Progenitor cell of endocrine pancreas (in vitro differentiated cells): Measurements from ENCODE around the gene RASA3. TPM values are rescaled to one million over a fixed set of nuclear protein-coding genes. Genes with fewer than 3 reads are reported as not detected.

Source experiments
- DNase-seq: peaks from one replicate; pipeline ENCODE4 v3.0.0; 2021; ENCODE audit warnings: low spot score; ENCODE audit not compliant: unreplicated experiment
- H3K27ac Mint-ChIP-seq: 2 replicates; pipeline ENCODE4 v1.8.0; 2021; ENCODE audit warnings: mild to moderate bottlenecking, moderate library complexity, mixed read lengths
- H3K27me3 Mint-ChIP-seq: 2 replicates; pipeline ENCODE4 v1.8.0; 2021; ENCODE audit warnings: mixed read lengths
- H3K36me3 Mint-ChIP-seq: 2 replicates; pipeline ENCODE4 v1.8.0; 2022; ENCODE audit warnings: mixed read lengths; ENCODE audit not compliant: insufficient read depth
- H3K4me1 Mint-ChIP-seq: 2 replicates; pipeline ENCODE4 v1.8.0; 2021; ENCODE audit warnings: low read depth, mixed read lengths
- H3K4me3 Mint-ChIP-seq: 2 replicates; pipeline ENCODE4 v1.8.0; 2021; ENCODE audit warnings: low read depth, mild to moderate bottlenecking, moderate library complexity, mixed read lengths
- H3K9me3 Mint-ChIP-seq: 2 replicates; pipeline ENCODE4 v1.8.0; 2021; ENCODE audit warnings: low read depth, mixed read lengths
- total RNA-seq: library from RNA; stranded (reverse); gene quantifications from 2 replicates; pipeline ENCODE4 v1.2.1, GENCODE V29; 2021
- TF ChIP-seq, protein P1 (sequence below): fragments of 200-600 bp; sonication (generic); IDR thresholded peaks from one replicate; pipeline ENCODE4 v1.5.0; 2021; ENCODE audit warnings: antibody characterized with exemption, mild to moderate bottlenecking; ENCODE audit not compliant: unreplicated experiment

The RASA3 gene
- total RNA-seq, 1 donor from 2014 or later = 6.3 TPM

DNA sequence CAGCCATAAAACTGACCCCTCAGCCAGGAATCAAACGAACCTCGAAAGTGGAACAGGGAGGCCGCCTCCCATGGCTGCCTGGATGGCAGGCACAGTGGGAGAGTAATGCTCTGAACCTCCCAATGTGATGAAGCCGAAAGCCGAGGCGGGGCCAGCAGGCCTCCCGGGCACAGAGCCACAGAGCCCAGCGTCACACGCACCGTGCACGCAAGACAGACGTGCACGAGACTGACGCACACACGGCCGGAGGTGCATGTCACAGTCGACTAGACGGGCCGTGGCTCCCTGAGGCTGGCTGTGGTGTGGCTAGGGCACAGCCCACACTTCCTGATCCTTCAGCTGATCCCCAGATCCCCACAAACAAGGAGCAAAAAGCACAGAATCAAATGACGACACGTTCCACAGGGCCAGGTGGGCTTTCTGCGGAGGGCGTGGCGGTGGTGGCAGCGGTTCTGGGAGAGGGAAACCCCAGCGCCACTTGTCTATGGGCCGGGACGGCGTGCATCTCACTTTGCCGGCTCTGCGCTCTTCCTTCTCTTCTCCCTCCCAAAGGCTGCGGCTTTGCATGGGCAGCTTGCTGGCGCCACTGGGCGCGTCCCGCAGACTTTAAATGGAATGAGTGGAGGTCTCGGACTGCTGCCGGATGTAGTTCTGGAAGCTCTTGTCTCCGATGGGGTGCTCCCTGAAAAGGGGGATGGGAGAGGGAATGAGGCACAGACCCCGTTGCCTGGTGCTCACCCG is 153.5 kb downstream of the RASA3 start:
- no peak for DNase-seq
- Mint-ChIP-seq H3K27ac (no peak overlapping the region), H3K4me1 (no peaks in the 10 kb centered on the region)

DNA sequence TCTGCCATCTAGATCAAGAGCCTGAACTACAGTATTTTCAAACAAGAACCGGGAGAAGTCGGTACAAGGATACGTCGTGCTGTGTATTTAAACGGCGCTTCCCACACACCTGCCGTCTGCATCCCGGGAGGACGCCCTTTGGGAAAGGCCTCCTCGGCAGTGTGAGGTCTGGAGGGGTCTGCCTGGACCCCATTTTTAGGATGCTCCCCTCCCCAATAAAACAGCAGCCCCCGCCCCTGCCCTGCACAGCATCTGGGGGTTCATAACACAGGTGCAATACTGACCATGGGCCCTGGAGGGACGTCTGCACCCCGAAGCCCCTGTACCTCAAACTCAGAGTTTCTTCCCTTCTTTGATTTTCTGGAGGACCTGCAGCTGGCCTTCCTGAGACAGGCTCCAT is 154.4 kb downstream of the RASA3 start:
- DNase-seq = no peak
- TF ChIP-seq, protein P1, sequence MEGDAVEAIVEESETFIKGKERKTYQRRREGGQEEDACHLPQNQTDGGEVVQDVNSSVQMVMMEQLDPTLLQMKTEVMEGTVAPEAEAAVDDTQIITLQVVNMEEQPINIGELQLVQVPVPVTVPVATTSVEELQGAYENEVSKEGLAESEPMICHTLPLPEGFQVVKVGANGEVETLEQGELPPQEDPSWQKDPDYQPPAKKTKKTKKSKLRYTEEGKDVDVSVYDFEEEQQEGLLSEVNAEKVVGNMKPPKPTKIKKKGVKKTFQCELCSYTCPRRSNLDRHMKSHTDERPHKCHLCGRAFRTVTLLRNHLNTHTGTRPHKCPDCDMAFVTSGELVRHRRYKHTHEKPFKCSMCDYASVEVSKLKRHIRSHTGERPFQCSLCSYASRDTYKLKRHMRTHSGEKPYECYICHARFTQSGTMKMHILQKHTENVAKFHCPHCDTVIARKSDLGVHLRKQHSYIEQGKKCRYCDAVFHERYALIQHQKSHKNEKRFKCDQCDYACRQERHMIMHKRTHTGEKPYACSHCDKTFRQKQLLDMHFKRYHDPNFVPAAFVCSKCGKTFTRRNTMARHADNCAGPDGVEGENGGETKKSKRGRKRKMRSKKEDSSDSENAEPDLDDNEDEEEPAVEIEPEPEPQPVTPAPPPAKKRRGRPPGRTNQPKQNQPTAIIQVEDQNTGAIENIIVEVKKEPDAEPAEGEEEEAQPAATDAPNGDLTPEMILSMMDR = no peak
- Mint-ChIP-seq H3K27ac (no peak overlapping the region), H3K36me3 (no peaks in the 10 kb centered on the region), H3K4me1 (no peaks in the 10 kb centered on the region), H3K4me3 (no peak overlapping the region), H3K27me3 (no peaks in the 10 kb centered on the region), H3K9me3 (no peaks in the 10 kb centered on the region)

More for the DNA sequence above, 153.5 kb downstream of the RASA3 start:
- TF ChIP-seq, protein P1 = no peak
- no peaks in the 10 kb centered on the region for H3K9me3 Mint-ChIP-seq
- H3K4me3 Mint-ChIP-seq = no peak overlapping the region
- H3K36me3 Mint-ChIP-seq = no peaks in the 10 kb centered on the region
- H3K27me3 Mint-ChIP-seq = no peaks in the 10 kb centered on the region

DNA sequence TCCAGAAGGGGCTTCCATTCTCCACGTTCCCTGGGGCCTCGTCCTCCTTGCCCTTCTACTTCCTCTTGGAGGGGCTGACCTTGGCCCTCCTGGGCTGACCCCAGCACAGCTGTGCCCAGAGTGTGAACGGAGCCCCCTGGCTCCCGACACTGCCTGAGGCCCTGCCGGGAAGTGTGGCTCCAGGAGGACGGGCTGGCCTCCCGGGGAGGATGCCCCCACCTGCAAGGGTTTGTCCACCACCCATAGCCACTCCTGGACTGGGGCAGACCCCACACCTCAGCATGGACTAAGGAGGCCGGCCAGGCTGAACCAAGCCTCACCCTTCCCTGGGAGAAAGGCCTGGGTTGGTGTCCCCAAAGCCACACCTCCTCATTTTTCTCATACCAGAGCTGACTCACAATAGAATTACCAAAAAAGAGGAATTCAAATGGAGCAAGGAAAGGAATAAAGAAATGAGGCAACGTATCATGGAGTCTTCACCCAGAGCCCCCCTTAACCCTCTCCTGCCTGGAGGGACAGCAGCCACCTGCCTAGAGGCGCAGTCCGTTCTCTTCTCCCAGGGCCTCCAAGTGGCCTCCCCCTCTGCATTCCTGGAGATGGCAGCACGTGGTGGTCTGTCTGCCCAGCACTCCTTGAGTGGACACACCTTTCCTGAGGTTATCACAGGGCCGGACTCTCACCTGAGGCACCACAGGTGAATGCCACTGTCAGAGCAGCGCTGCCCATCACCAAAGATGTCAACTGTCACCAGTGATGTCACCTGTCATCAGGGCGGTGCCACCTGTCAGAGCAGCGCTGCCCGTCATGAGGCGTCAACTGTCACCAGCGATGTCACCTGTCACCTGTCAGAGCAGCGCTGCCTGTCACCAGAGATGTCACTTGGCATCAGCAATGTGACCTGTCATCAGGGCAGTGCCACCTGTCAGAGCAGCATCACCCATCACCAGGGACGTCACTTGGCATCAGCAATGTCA is 155.4 kb downstream of the RASA3 start:
- TF ChIP-seq, protein P1 = no peak
- Mint-ChIP-seq H3K27me3 (no peaks in the 10 kb centered on the region), H3K36me3 (no peaks in the 10 kb centered on the region), H3K4me3 (no peak overlapping the region), H3K9me3 (no peaks in the 10 kb centered on the region), H3K27ac (peak overlapping the region; percentile 62), H3K4me1 (no peaks in the 10 kb centered on the region)
- no peak for DNase-seq

DNA sequence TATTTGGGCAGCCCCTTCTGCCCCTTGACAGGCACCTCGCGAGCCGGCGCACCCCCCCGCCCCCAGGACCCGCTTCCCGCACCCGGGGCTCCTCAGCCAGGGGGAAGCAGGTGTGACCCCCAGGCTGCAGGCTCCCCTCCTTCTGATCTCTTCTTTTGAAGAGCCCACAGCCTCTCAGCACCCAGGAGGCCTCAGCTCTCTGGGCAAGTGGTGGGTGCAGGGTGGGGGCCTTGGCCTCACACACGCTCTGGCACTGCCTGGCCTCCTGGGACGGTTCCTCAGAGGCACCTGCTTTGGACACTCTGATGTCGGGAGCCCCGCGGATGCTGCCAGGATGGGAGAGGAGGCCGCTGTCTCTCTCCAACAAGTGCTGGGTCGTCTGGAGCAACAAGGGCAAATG is 157.0 kb downstream of the RASA3 start:
- H3K4me3 Mint-ChIP-seq = no peak overlapping the region
- no peak for DNase-seq
- TF ChIP-seq, protein P1 = no peak
- no peaks in the 10 kb centered on the region for H3K4me1 Mint-ChIP-seq
- no peak overlapping the region for H3K27ac Mint-ChIP-seq
- H3K9me3 Mint-ChIP-seq = no peaks in the 10 kb centered on the region
- H3K27me3 Mint-ChIP-seq = no peaks in the 10 kb centered on the region
- no peaks in the 10 kb centered on the region for H3K36me3 Mint-ChIP-seq
